ENCODE data around the gene TLL1. TPM values are rescaled to one million over a fixed set of nuclear protein-coding genes. Genes with fewer than 3 reads are reported as not detected.

Gene TLL1
- total and polyA plus RNA-seq, 2 experiments from 2014 or later = 0.18 to 2.4 TPM

DNA sequence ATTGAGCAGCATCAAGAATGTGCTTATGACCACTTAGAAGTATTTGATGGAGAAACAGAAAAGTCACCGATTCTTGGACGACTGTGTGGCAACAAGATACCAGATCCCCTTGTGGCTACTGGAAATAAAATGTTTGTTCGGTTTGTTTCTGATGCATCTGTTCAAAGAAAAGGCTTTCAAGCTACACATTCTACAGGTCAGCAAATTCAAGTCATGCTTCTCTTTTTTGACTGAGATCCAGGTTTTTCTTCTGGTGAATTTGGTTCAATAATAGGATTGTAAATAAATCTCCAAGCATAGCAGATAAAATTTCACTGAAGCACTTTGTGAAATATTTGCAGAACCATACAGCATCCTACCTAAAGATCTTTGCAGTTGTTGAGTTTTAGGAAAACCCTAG lies 218.1 kb downstream of the TLL1 start (continued):
- TF ChIP-seq, protein P1, sequence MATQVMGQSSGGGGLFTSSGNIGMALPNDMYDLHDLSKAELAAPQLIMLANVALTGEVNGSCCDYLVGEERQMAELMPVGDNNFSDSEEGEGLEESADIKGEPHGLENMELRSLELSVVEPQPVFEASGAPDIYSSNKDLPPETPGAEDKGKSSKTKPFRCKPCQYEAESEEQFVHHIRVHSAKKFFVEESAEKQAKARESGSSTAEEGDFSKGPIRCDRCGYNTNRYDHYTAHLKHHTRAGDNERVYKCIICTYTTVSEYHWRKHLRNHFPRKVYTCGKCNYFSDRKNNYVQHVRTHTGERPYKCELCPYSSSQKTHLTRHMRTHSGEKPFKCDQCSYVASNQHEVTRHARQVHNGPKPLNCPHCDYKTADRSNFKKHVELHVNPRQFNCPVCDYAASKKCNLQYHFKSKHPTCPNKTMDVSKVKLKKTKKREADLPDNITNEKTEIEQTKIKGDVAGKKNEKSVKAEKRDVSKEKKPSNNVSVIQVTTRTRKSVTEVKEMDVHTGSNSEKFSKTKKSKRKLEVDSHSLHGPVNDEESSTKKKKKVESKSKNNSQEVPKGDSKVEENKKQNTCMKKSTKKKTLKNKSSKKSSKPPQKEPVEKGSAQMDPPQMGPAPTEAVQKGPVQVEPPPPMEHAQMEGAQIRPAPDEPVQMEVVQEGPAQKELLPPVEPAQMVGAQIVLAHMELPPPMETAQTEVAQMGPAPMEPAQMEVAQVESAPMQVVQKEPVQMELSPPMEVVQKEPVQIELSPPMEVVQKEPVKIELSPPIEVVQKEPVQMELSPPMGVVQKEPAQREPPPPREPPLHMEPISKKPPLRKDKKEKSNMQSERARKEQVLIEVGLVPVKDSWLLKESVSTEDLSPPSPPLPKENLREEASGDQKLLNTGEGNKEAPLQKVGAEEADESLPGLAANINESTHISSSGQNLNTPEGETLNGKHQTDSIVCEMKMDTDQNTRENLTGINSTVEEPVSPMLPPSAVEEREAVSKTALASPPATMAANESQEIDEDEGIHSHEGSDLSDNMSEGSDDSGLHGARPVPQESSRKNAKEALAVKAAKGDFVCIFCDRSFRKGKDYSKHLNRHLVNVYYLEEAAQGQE (IDR thresholded peaks at IDR 0.05; ENCODE audit: unreplicated experiment) = no peak
- TF ChIP-seq, protein P2, sequence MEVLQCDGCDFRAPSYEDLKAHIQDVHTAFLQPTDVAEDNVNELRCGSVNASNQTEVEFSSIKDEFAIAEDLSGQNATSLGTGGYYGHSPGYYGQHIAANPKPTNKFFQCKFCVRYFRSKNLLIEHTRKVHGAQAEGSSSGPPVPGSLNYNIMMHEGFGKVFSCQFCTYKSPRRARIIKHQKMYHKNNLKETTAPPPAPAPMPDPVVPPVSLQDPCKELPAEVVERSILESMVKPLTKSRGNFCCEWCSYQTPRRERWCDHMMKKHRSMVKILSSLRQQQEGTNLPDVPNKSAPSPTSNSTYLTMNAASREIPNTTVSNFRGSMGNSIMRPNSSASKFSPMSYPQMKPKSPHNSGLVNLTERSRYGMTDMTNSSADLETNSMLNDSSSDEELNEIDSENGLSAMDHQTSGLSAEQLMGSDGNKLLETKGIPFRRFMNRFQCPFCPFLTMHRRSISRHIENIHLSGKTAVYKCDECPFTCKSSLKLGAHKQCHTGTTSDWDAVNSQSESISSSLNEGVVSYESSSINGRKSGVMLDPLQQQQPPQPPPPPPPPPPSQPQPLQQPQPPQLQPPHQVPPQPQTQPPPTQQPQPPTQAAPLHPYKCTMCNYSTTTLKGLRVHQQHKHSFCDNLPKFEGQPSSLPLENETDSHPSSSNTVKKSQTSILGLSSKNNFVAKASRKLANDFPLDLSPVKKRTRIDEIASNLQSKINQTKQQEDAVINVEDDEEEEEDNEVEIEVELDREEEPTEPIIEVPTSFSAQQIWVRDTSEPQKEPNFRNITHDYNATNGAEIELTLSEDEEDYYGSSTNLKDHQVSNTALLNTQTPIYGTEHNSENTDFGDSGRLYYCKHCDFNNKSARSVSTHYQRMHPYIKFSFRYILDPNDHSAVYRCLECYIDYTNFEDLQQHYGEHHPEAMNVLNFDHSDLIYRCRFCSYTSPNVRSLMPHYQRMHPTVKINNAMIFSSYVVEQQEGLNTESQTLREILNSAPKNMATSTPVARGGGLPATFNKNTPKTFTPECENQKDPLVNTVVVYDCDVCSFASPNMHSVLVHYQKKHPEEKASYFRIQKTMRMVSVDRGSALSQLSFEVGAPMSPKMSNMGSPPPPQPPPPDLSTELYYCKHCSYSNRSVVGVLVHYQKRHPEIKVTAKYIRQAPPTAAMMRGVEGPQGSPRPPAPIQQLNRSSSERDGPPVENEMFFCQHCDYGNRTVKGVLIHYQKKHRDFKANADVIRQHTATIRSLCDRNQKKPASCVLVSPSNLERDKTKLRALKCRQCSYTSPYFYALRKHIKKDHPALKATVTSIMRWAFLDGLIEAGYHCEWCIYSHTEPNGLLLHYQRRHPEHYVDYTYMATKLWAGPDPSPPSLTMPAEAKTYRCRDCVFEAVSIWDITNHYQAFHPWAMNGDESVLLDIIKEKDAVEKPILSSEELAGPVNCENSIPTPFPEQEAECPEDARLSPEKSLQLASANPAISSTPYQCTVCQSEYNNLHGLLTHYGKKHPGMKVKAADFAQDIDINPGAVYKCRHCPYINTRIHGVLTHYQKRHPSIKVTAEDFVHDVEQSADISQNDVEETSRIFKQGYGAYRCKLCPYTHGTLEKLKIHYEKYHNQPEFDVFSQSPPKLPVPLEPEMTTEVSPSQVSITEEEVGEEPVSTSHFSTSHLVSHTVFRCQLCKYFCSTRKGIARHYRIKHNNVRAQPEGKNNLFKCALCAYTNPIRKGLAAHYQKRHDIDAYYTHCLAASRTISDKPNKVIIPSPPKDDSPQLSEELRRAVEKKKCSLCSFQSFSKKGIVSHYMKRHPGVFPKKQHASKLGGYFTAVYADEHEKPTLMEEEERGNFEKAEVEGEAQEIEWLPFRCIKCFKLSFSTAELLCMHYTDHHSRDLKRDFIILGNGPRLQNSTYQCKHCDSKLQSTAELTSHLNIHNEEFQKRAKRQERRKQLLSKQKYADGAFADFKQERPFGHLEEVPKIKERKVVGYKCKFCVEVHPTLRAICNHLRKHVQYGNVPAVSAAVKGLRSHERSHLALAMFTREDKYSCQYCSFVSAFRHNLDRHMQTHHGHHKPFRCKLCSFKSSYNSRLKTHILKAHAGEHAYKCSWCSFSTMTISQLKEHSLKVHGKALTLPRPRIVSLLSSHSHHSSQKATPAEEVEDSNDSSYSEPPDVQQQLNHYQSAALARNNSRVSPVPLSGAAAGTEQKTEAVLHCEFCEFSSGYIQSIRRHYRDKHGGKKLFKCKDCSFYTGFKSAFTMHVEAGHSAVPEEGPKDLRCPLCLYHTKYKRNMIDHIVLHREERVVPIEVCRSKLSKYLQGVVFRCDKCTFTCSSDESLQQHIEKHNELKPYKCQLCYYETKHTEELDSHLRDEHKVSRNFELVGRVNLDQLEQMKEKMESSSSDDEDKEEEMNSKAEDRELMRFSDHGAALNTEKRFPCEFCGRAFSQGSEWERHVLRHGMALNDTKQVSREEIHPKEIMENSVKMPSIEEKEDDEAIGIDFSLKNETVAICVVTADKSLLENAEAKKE (CRISPR knock-in tag; IDR thresholded peaks at IDR 0.05) = no peak
- TF ChIP-seq STAT1 (IDR thresholded peaks at IDR 0.05; ENCODE audit: unreplicated experiment) (no peak), ZNF331 (CRISPR knock-in tag; IDR thresholded peaks at IDR 0.05; ENCODE audit: low read depth) (no peak), JUNB (IDR thresholded peaks at IDR 0.05; ENCODE audit: unreplicated experiment) (no peak)

DNA sequence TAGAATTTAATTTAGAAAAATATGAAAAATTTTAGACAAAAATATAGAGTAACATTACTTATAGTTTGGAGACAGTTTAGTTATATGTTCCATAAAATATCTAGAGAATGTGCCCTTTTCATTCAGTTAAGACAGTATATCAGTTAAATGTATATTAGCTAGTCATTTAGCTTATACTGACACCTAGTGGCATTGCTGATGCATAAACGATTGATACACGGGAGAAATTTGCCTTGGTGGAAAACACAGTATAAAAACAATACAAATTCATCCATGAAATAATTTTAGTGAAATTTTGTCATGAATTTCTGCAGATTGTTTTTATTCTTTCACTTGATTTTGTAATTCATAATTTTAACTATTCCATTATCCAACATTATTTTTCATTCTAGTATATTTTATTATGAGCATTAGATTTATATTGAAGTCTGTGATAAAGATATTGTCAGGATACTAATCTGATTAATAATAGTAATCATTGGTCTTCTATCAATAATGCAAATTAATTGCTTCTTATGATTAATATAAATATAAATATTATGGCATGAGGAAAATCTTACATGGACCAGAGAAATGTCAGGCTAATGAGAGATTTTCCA lies 219.0 kb downstream of the TLL1 start:
- H3K27ac Mint-ChIP-seq = no peak overlapping the region
- no peak for ATAC-seq
- no peak for TF ChIP-seq STAT1 (IDR thresholded peaks at IDR 0.05; ENCODE audit: unreplicated experiment)
- TF ChIP-seq, protein P3, sequence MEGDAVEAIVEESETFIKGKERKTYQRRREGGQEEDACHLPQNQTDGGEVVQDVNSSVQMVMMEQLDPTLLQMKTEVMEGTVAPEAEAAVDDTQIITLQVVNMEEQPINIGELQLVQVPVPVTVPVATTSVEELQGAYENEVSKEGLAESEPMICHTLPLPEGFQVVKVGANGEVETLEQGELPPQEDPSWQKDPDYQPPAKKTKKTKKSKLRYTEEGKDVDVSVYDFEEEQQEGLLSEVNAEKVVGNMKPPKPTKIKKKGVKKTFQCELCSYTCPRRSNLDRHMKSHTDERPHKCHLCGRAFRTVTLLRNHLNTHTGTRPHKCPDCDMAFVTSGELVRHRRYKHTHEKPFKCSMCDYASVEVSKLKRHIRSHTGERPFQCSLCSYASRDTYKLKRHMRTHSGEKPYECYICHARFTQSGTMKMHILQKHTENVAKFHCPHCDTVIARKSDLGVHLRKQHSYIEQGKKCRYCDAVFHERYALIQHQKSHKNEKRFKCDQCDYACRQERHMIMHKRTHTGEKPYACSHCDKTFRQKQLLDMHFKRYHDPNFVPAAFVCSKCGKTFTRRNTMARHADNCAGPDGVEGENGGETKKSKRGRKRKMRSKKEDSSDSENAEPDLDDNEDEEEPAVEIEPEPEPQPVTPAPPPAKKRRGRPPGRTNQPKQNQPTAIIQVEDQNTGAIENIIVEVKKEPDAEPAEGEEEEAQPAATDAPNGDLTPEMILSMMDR (conservative IDR thresholded peaks at IDR 0.05; ENCODE audit: low read depth in 2 of 2) = peak; percentile 63 to 91

More for the DNA sequence above, 219.0 kb downstream of the TLL1 start:
- Mint-ChIP-seq H3K4me1 (peaks cover 12% of the 10 kb centered on the region), H3K9me3 (no peaks in the 10 kb centered on the region), H3K36me3 (ENCODE audit: low read depth) (no peaks in the 10 kb centered on the region), H3K27me3 (ENCODE audit: insufficient read depth, low read depth, poor library complexity) (no peaks in the 10 kb centered on the region), H3K4me3 (no peak overlapping the region)
- Histone ChIP-seq H3K27ac (ENCODE audit: low read depth) (no peak overlapping the region), H3K79me2 (replicated peaks; ENCODE audit: insufficient read depth) (no peaks in the 10 kb centered on the region), H4K20me1 (replicated peaks; ENCODE audit: insufficient read depth) (no peaks in the 10 kb centered on the region), H3K27me3 (ENCODE audit: insufficient read depth) (no peaks in the 10 kb centered on the region), H3K4me1 (ENCODE audit: insufficient read depth) (no peaks in the 10 kb centered on the region), H2AFZ (no peak overlapping the region), H3K9me2 (ENCODE audit: insufficient read depth) (no peaks in the 10 kb centered on the region), H3K4me3 (no peak overlapping the region), H3F3A (replicated peaks; ENCODE audit: low read depth) (no peaks in the 10 kb centered on the region), H3K36me3 (ENCODE audit: insufficient read depth) (no peaks in the 10 kb centered on the region), H3K4me2 (no peak overlapping the region)
- peak; percentile 54 for DNase-seq (ENCODE audit: low spot score)

Measured in GM23338 (cell line).